HepG2 (cell line): Measurements from ENCODE around the gene ELP5. TPM values are rescaled to one million over a fixed set of nuclear protein-coding genes. Genes with fewer than 3 reads are reported as not detected.

Experiments used
- HMGXB4 ChIP-seq, 2 experiments: sonication (generic) in 1 of 2; formaldehyde crosslinking in 1 of 2; IDR thresholded peaks; 2 replicates each; pipeline versions ENCODE4 v1.4.0 to v1.6.1; 2018 to 2020; ENCODE audit warnings: missing genetic modification reagents in 2 of 2, borderline replicate concordance in 1 of 2, low read depth in 1 of 2, mild to moderate bottlenecking in 1 of 2, missing biosample characterization in 1 of 2
- MAX ChIP-seq: IDR thresholded peaks from 2 replicates; pipeline ENCODE4 v1.6.1; 2012; ENCODE audit warnings: inconsistent platforms
- MAZ ChIP-seq, 2 experiments: sonication (generic) in 1 of 2; formaldehyde crosslinking in 1 of 2; IDR thresholded peaks; 2 replicates each; pipeline versions ENCODE4 v1.5.0 to v1.6.1; 2012 to 2020; ENCODE audit warnings: low read depth in 2 of 2, mild to moderate bottlenecking in 2 of 2, borderline replicate concordance in 1 of 2, improper control_type of control experiment in 1 of 2, low read length in 1 of 2, missing genetic modification reagents in 1 of 2, moderate library complexity in 1 of 2
- NFYB ChIP-seq: sonication (generic); formaldehyde crosslinking; IDR thresholded peaks from 2 replicates; pipeline ENCODE4 v1.4.0; 2020; ENCODE audit warnings: missing genetic modification reagents
- NKX3-1 ChIP-seq: sonication (generic); formaldehyde crosslinking; IDR thresholded peaks from 2 replicates; pipeline ENCODE4 v1.5.0; 2020; ENCODE audit warnings: missing genetic modification reagents
- PRDM10 ChIP-seq: sonication (generic); formaldehyde crosslinking; IDR thresholded peaks from 2 replicates; pipeline ENCODE4 v1.4.0; 2020; ENCODE audit warnings: low read depth, missing genetic modification reagents
- SP1 ChIP-seq, 2 experiments: fragments of 450-650 bp in 1 of 2; sonication (generic) in 1 of 2; formaldehyde crosslinking in 1 of 2; IDR thresholded peaks; 2 replicates each; pipeline versions ENCODE4 v1.4.0 to v1.6.1; 2016 to 2020; ENCODE audit warnings: missing genetic modification reagents in 1 of 2
- ZNF12 ChIP-seq: sonication (generic); formaldehyde crosslinking; IDR thresholded peaks from 2 replicates; pipeline ENCODE4 v1.5.0; 2020; ENCODE audit warnings: missing genetic modification reagents
- ZNF230 ChIP-seq: sonication (generic); formaldehyde crosslinking; IDR thresholded peaks from 2 replicates; pipeline ENCODE4 v1.4.0; 2020; ENCODE audit warnings: mild to moderate bottlenecking, missing genetic modification reagents
- ZNF510 ChIP-seq: sonication (generic); formaldehyde crosslinking; IDR thresholded peaks from 2 replicates; pipeline ENCODE4 v1.4.0; 2020; ENCODE audit warnings: low read depth, mild to moderate bottlenecking, missing genetic modification reagents
- ZNF563 ChIP-seq: sonication (generic); formaldehyde crosslinking; IDR thresholded peaks from 2 replicates; pipeline ENCODE4 v1.8.0; 2022; ENCODE audit warnings: mild to moderate bottlenecking, moderate library complexity, missing genetic modification reagents
- ZNF652 ChIP-seq: IDR thresholded peaks from 2 replicates; pipeline ENCODE4 v1.6.1; 2016; ENCODE audit warnings: low read depth, borderline replicate concordance
- ZNF674 ChIP-seq: sonication (generic); formaldehyde crosslinking; IDR thresholded peaks from 2 replicates; pipeline ENCODE4 v1.5.0; 2020; ENCODE audit warnings: low read depth, mild to moderate bottlenecking, missing genetic modification reagents
- ZNF777 ChIP-seq: sonication (generic); formaldehyde crosslinking; IDR thresholded peaks from 2 replicates; pipeline ENCODE4 v1.4.0; 2020; ENCODE audit warnings: missing genetic modification reagents
- ZSCAN25 ChIP-seq: sonication (generic); formaldehyde crosslinking; IDR thresholded peaks from 2 replicates; pipeline ENCODE4 v1.8.0; 2022; ENCODE audit warnings: mild to moderate bottlenecking, missing genetic modification reagents
- ZUFSP ChIP-seq: sonication (generic); formaldehyde crosslinking; IDR thresholded peaks from 2 replicates; pipeline ENCODE4 v1.9.0; 2021; ENCODE audit warnings: missing genetic modification reagents, mild to moderate bottlenecking, borderline replicate concordance
- ZXDC ChIP-seq: sonication (generic); formaldehyde crosslinking; IDR thresholded peaks from 2 replicates; pipeline ENCODE4 v1.5.0; 2020; ENCODE audit warnings: mild to moderate bottlenecking, missing genetic modification reagents
- polyA plus RNA-seq, 8 experiments: library from polyadenylated mRNA; depleted of rRNA in 3 of 8; stranded (reverse) in 7 of 8; unstranded in 1 of 8; fragments of >200 nt; fragmentation: Illumina TruSeq in 4 of 8; extraction: Trizol in 4 of 8; gene quantifications; 2 replicates each; pipeline versions ENCODE4 v1.2.1 to v1.2.3, GENCODE V29; 2011 to 2016; ENCODE audit warnings: low read depth in 4 of 8, missing spikeins in 1 of 8, mixed read lengths in 1 of 8; ENCODE audit not compliant: insufficient read depth in 1 of 8
- total RNA-seq, 5 experiments: library from RNA; depleted of rRNA; stranded (reverse); fragments of >200 nt; fragmentation: Illumina TruSeq; extraction: Trizol; gene quantifications; 2 replicates each; pipeline ENCODE4 v1.2.3, GENCODE V29; 2016; ENCODE audit warnings: low read depth in 1 of 5

ELP5 gene
- total and polyA plus RNA-seq, 2 of the 13 experiments (the other 11 are each of a cell fraction or from before 2014, with no cell fraction given) = 67.6 to 69.8 TPM

- TF ChIP-seq MAZ (IDR thresholded peaks at IDR 0.05; ENCODE audit: borderline replicate concordance, low read depth, low read length) (peak; percentile 66; the same call in 1 of the 2 replicates), MAZ (CRISPR knock-in tag; IDR thresholded peaks at IDR 0.05; ENCODE audit: low read depth) (peak; percentile 8), ZNF230 (CRISPR knock-in tag) (peak; percentile 67; the same call in 1 of the 2 replicates), PRDM10 (CRISPR knock-in tag) (0 out of 2 replicates have a peak, but pooled peaks have one; percentile 63), ZNF563 (0 out of 2 replicates have a peak, but pooled peaks have one; percentile 27), ZSCAN25 (CRISPR knock-in tag) (peak; percentile 35; the same call in 1 of the 2 replicates), MAX (peak; percentile 20), HMGXB4 (CRISPR knock-in tag; IDR thresholded peaks at IDR 0.05; ENCODE audit: borderline replicate concordance in 1 of 2, low read depth in 1 of 2) (peak; percentile 8 to 62; a peak in 3 of 4 replicates), ZNF674 (no peak), ZNF777 (CRISPR knock-in tag) (no peak), ZUFSP (CRISPR knock-in tag) (no peak), SP1 (IDR thresholded peaks at IDR 0.05) (no peak), SP1 (CRISPR knock-in tag; IDR thresholded peaks at IDR 0.05) (peak; percentile 84), NFYB (peak; percentile 86), NKX3-1 (CRISPR knock-in tag) (no peak), ZXDC (no peak), ZNF652 (CRISPR knock-in tag) (peak; percentile 98), ZNF12 (CRISPR knock-in tag) (no peak), ZNF510 (CRISPR knock-in tag) (no peak)
Observed at GRCh38 chr17:7214300-7215135, 37.5 kb upstream of the ELP5 start (continued).
